Omental fat pad (tissue), 4 donors: ENCODE results near the gene ACADSB. TPM values are rescaled to one million over a fixed set of nuclear protein-coding genes. Genes with fewer than 3 reads are reported as not detected.

Experiments used
- ATAC-seq: fragments of 150-250 bp; one replicate; pipeline ENCODE4 v1.9.1; 2016; ENCODE audit warnings: mild to moderate bottlenecking, moderate library complexity; ENCODE audit not compliant: low FRiP score
- DNase-seq: peaks from one replicate; pipeline ENCODE4 v3.0.0-alpha.2; 2019; ENCODE audit warnings: low spot score
- total RNA-seq, 4 donors: library from RNA; depleted of rRNA; stranded (reverse); fragments of >200 nt; gene quantifications; one replicate each; pipeline ENCODE4 v1.1.0, GENCODE V29; 2016
- TF ChIP-seq, protein P1 (sequence below), 3 donors: fragments of 450-650 bp; IDR thresholded peaks; one replicate each; pipeline ENCODE4 v1.5.1; 2016 to 2017; ENCODE audit warnings: antibody characterized with exemption in 3 of 3, mild to moderate bottlenecking in 3 of 3, moderate library complexity in 2 of 3

ACADSB gene
- total RNA-seq, 4 donors from 2014 or later, result 8.6 to 17.2 (median 12.8) TPM

DNA sequence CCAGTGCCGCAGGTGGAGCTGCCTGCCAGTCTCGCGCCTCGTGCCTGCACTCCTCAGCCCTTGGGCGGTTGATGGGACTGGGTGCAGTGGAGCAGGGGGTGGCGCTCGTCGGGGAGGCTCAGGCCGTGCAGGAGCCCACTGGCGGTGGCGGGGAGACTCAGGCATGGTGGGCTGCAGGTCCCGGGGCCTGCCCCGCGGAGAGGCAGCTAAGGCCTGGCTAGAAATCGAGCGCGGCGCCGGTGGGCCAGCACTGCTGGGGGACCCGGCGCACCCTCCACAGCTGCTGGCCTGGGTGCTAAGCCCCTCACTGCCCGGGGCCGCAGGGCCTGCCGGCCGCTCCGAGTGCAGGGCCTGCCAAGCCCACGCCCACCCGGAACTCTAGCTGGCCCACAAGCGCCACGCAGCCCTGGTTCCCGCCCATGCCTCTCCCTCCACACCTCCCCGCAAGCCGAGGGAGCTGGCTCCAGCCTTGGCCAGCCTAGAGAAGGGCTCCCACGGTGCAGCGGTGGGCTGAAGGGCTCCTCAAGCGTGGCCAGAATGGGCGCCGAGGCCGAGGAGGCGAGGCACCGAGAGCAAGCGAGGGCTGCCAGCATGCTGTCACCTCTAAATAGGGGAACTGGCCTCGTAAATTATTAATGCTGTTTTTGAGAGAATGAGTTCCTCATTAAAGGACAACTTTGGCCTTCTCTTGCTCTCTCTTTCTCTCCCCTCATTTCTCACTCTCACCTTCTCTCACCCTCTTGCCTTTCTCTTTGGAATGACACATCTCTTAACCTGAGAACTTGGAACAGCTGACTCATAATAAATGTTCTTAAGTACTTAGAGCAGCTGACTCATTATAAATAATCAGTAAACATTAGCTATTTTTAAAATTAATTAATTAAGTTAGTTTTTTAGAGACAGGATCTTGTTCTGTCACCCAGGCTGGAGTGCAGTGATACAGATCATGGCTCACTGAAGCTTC is 4.9 kb downstream of the ACADSB start:
- ATAC-seq, result no peak
- TF ChIP-seq, protein P1, sequence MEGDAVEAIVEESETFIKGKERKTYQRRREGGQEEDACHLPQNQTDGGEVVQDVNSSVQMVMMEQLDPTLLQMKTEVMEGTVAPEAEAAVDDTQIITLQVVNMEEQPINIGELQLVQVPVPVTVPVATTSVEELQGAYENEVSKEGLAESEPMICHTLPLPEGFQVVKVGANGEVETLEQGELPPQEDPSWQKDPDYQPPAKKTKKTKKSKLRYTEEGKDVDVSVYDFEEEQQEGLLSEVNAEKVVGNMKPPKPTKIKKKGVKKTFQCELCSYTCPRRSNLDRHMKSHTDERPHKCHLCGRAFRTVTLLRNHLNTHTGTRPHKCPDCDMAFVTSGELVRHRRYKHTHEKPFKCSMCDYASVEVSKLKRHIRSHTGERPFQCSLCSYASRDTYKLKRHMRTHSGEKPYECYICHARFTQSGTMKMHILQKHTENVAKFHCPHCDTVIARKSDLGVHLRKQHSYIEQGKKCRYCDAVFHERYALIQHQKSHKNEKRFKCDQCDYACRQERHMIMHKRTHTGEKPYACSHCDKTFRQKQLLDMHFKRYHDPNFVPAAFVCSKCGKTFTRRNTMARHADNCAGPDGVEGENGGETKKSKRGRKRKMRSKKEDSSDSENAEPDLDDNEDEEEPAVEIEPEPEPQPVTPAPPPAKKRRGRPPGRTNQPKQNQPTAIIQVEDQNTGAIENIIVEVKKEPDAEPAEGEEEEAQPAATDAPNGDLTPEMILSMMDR (IDR thresholded peaks at IDR 0.05), result no peak
- DNase-seq, result no peak

DNA sequence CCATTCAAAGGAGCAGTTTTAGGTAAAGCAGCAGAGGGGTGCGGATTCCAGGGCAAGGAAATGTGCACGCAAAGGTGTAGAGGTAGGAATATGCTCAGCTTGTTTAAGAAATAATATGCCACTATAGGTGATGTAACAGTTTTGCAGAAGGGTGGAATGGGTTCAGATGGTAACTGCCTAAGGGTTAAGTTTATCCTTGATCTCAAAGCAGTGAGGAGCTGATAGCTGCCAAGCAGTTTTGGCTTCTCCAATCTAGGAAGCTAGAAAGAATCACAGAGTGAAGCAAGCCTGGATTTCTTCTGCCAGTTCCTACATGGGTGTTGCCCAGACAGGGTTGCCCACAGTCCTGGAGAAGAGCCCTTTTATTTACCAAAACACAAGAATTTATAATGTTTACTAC is 6.0 kb downstream of the ACADSB start:
- TF ChIP-seq, protein P1 (IDR thresholded peaks at IDR 0.05), result no peak
- no peak for ATAC-seq

DNA sequence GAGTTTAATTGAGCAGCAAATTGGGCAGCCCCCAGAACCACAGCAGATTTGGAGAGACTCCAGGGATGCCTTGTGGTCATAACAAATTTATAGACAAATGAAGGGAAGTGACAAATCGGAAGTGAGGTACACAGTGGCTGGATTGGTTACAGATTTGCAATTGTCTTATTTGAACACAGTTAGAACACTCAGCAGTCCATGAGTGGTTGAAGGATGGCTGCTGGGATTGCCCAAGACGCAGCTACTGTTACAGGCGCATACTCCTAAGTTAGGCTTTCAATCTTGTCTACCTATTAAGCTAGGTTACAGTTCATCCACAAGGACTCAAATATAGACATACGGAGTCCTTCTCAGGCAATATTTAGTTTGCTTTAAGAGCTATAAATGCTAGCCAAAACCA is 7.4 kb downstream of the ACADSB start:
- ATAC-seq (no peak), DNase-seq (no peak)
- TF ChIP-seq, protein P1 (IDR thresholded peaks at IDR 0.05), result no peak

More for the DNA sequence above, 6.0 kb downstream of the ACADSB start:
- no peak for DNase-seq

DNA sequence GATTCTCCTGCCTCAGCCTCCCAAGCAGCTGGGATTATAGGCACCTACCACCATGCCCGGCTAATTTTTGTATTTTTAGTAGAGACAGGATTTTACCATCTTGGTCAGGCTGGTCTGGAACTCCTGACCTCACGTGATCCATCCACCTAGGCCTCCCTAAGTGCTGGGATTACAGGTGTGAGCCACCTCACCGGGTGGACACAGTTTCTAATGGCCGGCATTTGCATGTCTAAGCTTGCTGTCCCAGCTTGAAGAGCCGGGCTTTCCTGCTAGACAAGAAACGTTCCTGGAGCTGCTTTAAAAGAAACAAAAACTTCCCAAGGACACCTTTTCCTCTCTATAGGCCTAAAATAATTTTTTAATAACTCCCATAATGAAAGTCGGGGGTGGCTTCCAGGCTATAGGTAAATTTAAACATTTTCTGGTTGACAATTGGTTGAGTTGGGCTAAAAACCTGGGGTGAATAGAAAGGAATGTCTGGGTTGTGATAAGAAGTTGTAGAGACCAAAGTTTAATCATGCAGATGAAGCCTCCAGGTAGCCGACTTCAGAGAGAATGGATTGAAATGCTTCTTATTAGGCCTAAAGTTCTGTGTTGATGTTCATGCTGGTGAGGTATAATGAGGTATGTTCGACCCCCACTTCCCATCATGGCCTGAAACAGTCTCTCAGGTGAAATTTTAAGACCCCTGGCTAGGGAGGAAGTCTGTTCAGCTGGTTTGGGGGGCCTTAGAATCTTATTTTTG is 8.8 kb downstream of the ACADSB start:
- ATAC-seq (no peak), DNase-seq (no peak)
- TF ChIP-seq, protein P1 (IDR thresholded peaks at IDR 0.05), result no peak

DNA sequence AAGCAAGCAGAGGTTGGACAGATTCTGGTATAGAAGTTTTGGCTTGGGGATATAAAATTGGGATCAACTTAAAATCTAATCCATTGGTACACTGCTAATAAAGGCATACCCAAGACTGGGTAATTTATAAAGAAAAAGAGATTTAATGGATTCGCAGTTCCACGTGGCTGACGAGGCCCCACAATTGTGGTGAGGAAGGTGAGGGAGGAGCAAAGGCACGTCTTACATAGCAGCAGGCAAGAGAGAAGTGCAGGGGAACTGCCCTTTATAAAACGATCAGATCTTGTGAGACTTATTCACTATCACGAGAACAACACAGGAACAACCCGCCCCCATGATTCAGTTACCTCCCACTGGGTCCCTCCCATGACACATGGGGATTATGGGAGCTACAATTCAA is 9.7 kb downstream of the ACADSB start:
- DNase-seq (no peak), ATAC-seq (no peak)
- TF ChIP-seq, protein P1 (IDR thresholded peaks at IDR 0.05), result no peak

DNA sequence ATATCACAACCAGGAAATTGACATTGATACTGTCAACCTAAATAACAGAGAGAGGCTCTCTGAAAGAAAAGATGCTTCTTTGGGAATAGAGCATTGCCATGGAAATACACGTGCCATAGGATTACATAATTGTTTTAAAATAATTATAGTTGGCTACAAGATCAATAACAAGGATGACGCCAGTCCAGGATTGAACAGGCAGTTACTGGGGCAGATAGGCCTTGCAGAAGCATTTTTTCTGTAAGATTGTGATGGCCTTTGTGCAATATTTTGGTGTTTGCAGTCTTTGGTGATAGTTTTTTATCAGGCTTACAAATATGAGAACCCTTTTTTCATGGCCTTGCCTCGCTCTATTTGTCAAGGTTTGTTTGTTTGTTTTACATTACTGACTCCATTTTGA is 10.5 kb downstream of the ACADSB start:
- ATAC-seq (no peak), DNase-seq (no peak)
- TF ChIP-seq, protein P1 (IDR thresholded peaks at IDR 0.05), result no peak
